Ishikawa (cell line): ENCODE results near the gene OR2AG2.

ENCODE experiments used
- CEBPB ChIP-seq: IDR thresholded peaks from 2 replicates; pipeline ENCODE4 v1.6.1; 2012
- CREB1 ChIP-seq: IDR thresholded peaks from 2 replicates; pipeline ENCODE4 v1.6.1; 2012; ENCODE audit warnings: low read depth
- EGR1 ChIP-seq: IDR thresholded peaks from 2 replicates; pipeline ENCODE4 v1.6.1; 2012
- EP300 ChIP-seq: IDR thresholded peaks from 2 replicates; pipeline ENCODE4 v1.6.1; 2012; ENCODE audit warnings: borderline replicate concordance
- FOXM1 ChIP-seq: IDR thresholded peaks from 2 replicates; pipeline ENCODE4 v1.6.1; 2012; ENCODE audit warnings: low read depth, borderline replicate concordance
- NFIC ChIP-seq: IDR thresholded peaks from 2 replicates; pipeline ENCODE4 v1.6.1; 2012
- RAD21 ChIP-seq: IDR thresholded peaks from 2 replicates; pipeline ENCODE4 v1.6.1; 2012; ENCODE audit warnings: low read depth
- TAF1 ChIP-seq: IDR thresholded peaks from 2 replicates; pipeline ENCODE4 v1.6.1; 2012; ENCODE audit warnings: low read depth, mild to moderate bottlenecking
- TCF12 ChIP-seq: IDR thresholded peaks from 2 replicates; pipeline ENCODE4 v1.6.1; 2012; ENCODE audit warnings: low read depth
- TEAD4 ChIP-seq: IDR thresholded peaks from 2 replicates; pipeline ENCODE4 v1.6.1; 2012
- USF1 ChIP-seq: IDR thresholded peaks from 2 replicates; pipeline ENCODE4 v1.6.1; 2012
- YY1 ChIP-seq: IDR thresholded peaks from 2 replicates; pipeline ENCODE4 v1.6.1; 2012; ENCODE audit warnings: low read depth
- ZBTB7A ChIP-seq: IDR thresholded peaks from 2 replicates; pipeline ENCODE4 v1.6.1; 2012; ENCODE audit warnings: low read depth
- TF ChIP-seq, protein P1 (sequence below): IDR thresholded peaks from 2 replicates; pipeline ENCODE4 v1.6.1; 2012; ENCODE audit warnings: low read depth, mild to moderate bottlenecking
- TF ChIP-seq, protein P2 (sequence below): IDR thresholded peaks from 2 replicates; pipeline ENCODE4 v1.6.1; 2012

The OR2AG2 gene

DNA sequence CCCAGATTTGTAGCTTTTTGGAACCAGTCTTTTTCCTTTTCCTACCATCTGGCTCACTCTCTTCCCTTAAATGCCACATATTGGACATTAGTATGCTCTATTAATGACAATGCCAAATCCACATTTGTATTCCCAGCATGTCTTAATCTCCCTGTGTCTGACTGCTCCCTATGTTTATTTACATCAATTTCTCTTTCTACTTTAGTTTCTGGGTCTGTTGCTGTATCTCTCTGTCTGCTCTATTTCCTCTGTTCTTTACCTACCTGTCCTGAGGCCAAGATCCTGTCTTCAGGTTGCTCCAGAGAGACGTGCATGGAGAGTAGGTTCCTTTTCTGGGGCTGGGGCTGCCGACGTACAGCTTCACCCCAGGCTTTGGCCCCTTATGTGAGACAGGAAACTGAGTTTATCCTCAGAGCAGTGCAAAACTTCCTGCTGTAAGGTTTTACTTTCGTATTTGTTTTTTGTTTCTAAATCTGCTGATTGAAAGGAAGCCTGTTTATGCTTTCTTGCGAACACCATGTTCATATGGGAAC, 25.6 kb downstream of the OR2AG2 start:
- TF ChIP-seq FOXM1: no peak
- no peak for TF ChIP-seq YY1
- TF ChIP-seq, protein P1, sequence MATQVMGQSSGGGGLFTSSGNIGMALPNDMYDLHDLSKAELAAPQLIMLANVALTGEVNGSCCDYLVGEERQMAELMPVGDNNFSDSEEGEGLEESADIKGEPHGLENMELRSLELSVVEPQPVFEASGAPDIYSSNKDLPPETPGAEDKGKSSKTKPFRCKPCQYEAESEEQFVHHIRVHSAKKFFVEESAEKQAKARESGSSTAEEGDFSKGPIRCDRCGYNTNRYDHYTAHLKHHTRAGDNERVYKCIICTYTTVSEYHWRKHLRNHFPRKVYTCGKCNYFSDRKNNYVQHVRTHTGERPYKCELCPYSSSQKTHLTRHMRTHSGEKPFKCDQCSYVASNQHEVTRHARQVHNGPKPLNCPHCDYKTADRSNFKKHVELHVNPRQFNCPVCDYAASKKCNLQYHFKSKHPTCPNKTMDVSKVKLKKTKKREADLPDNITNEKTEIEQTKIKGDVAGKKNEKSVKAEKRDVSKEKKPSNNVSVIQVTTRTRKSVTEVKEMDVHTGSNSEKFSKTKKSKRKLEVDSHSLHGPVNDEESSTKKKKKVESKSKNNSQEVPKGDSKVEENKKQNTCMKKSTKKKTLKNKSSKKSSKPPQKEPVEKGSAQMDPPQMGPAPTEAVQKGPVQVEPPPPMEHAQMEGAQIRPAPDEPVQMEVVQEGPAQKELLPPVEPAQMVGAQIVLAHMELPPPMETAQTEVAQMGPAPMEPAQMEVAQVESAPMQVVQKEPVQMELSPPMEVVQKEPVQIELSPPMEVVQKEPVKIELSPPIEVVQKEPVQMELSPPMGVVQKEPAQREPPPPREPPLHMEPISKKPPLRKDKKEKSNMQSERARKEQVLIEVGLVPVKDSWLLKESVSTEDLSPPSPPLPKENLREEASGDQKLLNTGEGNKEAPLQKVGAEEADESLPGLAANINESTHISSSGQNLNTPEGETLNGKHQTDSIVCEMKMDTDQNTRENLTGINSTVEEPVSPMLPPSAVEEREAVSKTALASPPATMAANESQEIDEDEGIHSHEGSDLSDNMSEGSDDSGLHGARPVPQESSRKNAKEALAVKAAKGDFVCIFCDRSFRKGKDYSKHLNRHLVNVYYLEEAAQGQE: no peak
- TF ChIP-seq TCF12: no peak
- TF ChIP-seq EGR1: no peak
- TF ChIP-seq TEAD4: no peak
- TF ChIP-seq CEBPB: no peak
- no peak for TF ChIP-seq NFIC
- TF ChIP-seq EP300: no peak
- TF ChIP-seq, protein P2, sequence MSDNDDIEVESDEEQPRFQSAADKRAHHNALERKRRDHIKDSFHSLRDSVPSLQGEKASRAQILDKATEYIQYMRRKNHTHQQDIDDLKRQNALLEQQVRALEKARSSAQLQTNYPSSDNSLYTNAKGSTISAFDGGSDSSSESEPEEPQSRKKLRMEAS: no peak
- no peak for TF ChIP-seq RAD21

DNA sequence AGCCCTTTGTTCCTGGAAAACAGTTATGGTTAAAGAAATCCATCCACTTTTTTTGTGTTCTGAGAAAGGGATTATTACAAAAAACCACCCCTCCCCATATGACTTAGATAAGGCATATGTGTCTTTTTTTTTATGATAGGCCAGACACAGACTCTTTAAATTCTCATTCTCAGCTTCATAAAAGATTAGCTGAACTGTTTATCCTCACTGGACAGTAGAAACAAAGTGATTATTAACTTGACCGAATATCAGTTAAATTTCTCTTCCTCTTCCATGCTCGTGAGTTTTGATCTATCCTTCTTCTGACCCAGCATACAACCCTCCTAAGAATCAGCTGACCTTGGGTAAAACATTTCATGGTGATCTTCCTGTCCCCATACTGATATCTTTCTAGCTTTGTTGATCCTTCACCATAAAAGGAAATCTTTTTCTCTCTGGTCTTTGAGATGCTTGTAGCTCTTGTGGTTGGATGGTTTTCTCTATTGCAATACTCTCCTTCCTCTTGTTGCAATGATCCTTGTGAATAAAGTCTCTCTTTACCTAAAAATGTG, 26.2 kb downstream of the OR2AG2 start:
- TF ChIP-seq TAF1 (no peak), ZBTB7A (no peak), CEBPB (no peak), EP300 (no peak)

DNA sequence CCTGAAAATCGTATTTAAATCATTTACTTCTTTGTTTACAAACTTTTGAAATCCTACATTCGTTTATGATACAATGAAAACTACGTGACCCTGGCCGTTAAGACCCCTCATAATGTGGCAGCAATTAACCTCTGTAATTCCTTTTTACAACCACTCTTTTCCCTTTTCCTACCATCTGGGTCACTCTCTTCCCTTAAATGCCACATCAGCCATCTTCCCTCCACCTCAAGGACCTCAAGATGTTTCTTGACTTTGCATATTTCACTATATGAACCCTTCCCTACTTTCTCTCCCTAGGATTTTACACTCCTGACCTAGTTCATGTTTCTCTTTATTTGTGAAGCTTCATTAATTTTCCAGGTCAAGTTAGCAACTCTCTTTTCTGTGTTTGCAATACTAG, 26.8 kb downstream of the OR2AG2 start:
- TF ChIP-seq, protein P1: no peak
- TF ChIP-seq EP300 (no peak), TAF1 (no peak)

GRCh38 chr11:6742260-6742659, 29.5 kb downstream of the OR2AG2 start:
- TF ChIP-seq USF1: no peak
- TF ChIP-seq, protein P1: no peak
- TF ChIP-seq CREB1: no peak
- no peak for TF ChIP-seq EP300
- no peak for TF ChIP-seq ZBTB7A
- TF ChIP-seq EGR1: no peak
- TF ChIP-seq FOXM1: no peak
- TF ChIP-seq NFIC: no peak
- TF ChIP-seq TCF12: no peak
- TF ChIP-seq CEBPB: no peak
- no peak for TF ChIP-seq YY1
- no peak for TF ChIP-seq TAF1

DNA sequence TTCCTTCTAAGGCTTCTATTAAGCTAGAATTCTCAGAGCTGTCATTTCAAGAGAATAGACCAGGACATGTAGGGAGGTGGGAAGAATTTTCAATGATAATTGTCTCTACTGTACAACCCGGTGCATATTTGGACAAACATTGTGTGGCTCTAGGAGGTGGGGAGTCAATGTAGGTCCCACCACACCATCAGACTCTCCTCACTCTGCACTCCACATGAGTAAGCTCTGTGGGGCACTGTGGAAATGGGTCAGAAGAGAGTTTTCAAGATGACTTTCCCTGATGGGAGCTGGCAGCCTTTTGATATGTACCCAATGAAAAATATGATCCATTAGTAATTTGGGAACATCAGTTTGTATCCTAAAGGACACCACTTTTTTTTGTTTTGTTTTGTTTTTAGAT, 33.2 kb downstream of the OR2AG2 start:
- no peak for TF ChIP-seq TCF12
- no peak for TF ChIP-seq YY1
- TF ChIP-seq CREB1: no peak
- TF ChIP-seq EGR1: no peak
- no peak for TF ChIP-seq USF1
- TF ChIP-seq FOXM1: no peak
